Measurements from ENCODE around the gene RPL22L1. TPM values are rescaled to one million over a fixed set of nuclear protein-coding genes. Genes with fewer than 3 reads are reported as not detected.
"Not testable (repeated sequence)": the region's sequence is repeated elsewhere in the genome, so short reads cannot be mapped to it uniquely, and the experiment has no call there.

The RPL22L1 gene
- total and polyA plus RNA-seq, 2 of the 4 experiments (the other 2 are of a cell fraction) = 37.1 to 92.0 TPM

DNA sequence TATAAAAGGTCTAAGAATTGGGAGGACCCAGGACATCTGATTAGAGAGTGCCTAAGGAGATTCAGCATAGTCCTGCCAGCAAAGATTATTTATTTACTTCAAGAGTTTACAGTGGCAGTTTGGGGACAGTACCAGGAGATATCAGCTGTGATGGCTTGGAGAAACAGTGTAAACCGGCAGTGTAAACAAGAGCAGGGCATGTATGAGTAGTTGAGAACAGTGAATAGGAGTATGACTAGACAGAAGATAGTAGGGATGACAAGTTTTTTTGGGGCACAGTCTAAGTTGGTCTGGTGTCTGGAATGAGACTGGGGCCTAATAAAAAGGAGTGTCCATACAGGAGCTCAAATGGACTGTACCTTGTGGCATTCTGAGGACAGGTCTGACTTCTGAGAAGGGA lies 51.7 kb downstream of the RPL22L1 start:
- H4K8ac ChIP-seq (ENCODE audit: low read depth in 2 of 2, low read length in 2 of 2); DNase-seq; H3K36me3 ChIP-seq (ENCODE audit: control insufficient read depth, insufficient read depth, low read length); H3K27ac ChIP-seq (ENCODE audit: insufficient read depth, low read length); H3K23ac ChIP-seq (ENCODE audit: low read depth, low read length); H3K9me3 ChIP-seq (ENCODE audit: control insufficient read depth, insufficient read depth, low read length); H2BK20ac ChIP-seq (ENCODE audit: low read depth, low read length); H2BK120ac ChIP-seq (ENCODE audit: low read depth, low read length); H4K20me1 ChIP-seq (ENCODE audit: insufficient read depth, low read length); H4K5ac ChIP-seq (ENCODE audit: low read depth, low read length); CTCF ChIA-PET; H3K9ac ChIP-seq (ENCODE audit: low read depth, low read length); H3K56ac ChIP-seq (ENCODE audit: extremely low read depth, insufficient read depth, low read length); in situ Hi-C loops (cut with MboI; ENCODE audit: low sequenced_read_pairs); ATAC-seq (ENCODE audit: low read depth); H3K9me1 ChIP-seq (ENCODE audit: insufficient read depth, low read length); H2AFZ ChIP-seq (replicated peaks; ENCODE audit: low read length, poor library complexity); H3K18ac ChIP-seq (ENCODE audit: low read depth, low read length); H3K4me2 ChIP-seq (ENCODE audit: low read depth, low read length); POLR2A ChIA-PET (ENCODE audit: unreplicated experiment); H3K4me3 ChIP-seq (ENCODE audit: insufficient read depth, low read depth, low read length); dilution Hi-C loops (cut with HindIII; ENCODE audit: low sequenced_read_pairs, unreplicated experiment); H2AK5ac ChIP-seq (ENCODE audit: low read depth, low read length); H3K4ac ChIP-seq (ENCODE audit: low read depth, low read length); H3K4me1 ChIP-seq (ENCODE audit: control insufficient read depth, insufficient read depth, low read length); H2BK15ac ChIP-seq (ENCODE audit: low read depth, low read length); H4K91ac ChIP-seq (ENCODE audit: insufficient read depth, low read depth, low read length); H2AK9ac ChIP-seq (replicated peaks; ENCODE audit: low read depth, low read length, poor library complexity); H3K27me3 ChIP-seq (ENCODE audit: control insufficient read depth, insufficient read depth, low read length); H3K14ac ChIP-seq (replicated peaks; ENCODE audit: low read depth, low read length); BruUV-seq (replicated peaks); H3K79me1 ChIP-seq (ENCODE audit: low read depth in 1 of 2, low read length in 2 of 2); H2BK5ac ChIP-seq (ENCODE audit: low read depth, low read length, poor library complexity, severe bottlenecking); intact Hi-C loops (cut with micrococcal nuclease): not testable (repeated sequence)
- no CpG with 5 or more reads among the region's 1 CpG for WGBS, 2 experiments (ENCODE audit: extremely low coverage in 2 of 2, insufficient read length in 1 of 2)

- H3K4me3 ChIP-seq (ENCODE audit: insufficient read depth, low read depth, low read length); H2BK120ac ChIP-seq (ENCODE audit: low read depth, low read length); H3K23ac ChIP-seq (ENCODE audit: low read depth, low read length); H3K14ac ChIP-seq (replicated peaks; ENCODE audit: low read depth, low read length); H2AK9ac ChIP-seq (replicated peaks; ENCODE audit: low read depth, low read length, poor library complexity); intact Hi-C loops (cut with micrococcal nuclease); H3K4ac ChIP-seq (ENCODE audit: low read depth, low read length); BruUV-seq (replicated peaks); in situ Hi-C loops (cut with MboI; ENCODE audit: low sequenced_read_pairs); H2BK5ac ChIP-seq (ENCODE audit: low read depth, low read length, poor library complexity, severe bottlenecking); H4K91ac ChIP-seq (ENCODE audit: insufficient read depth, low read depth, low read length); H3K36me3 ChIP-seq (ENCODE audit: control insufficient read depth, insufficient read depth, low read length); H3K4me2 ChIP-seq (ENCODE audit: low read depth, low read length); H3K79me1 ChIP-seq (ENCODE audit: low read depth in 1 of 2, low read length in 2 of 2); H3K9me3 ChIP-seq (ENCODE audit: control insufficient read depth, insufficient read depth, low read length); H3K56ac ChIP-seq (ENCODE audit: extremely low read depth, insufficient read depth, low read length); H2AK5ac ChIP-seq (ENCODE audit: low read depth, low read length); H3K27ac ChIP-seq (ENCODE audit: insufficient read depth, low read length); H4K20me1 ChIP-seq (ENCODE audit: insufficient read depth, low read length); ATAC-seq (ENCODE audit: low read depth); CTCF ChIA-PET; H2AFZ ChIP-seq (replicated peaks; ENCODE audit: low read length, poor library complexity); H4K5ac ChIP-seq (ENCODE audit: low read depth, low read length); H4K8ac ChIP-seq (ENCODE audit: low read depth in 2 of 2, low read length in 2 of 2); H3K18ac ChIP-seq (ENCODE audit: low read depth, low read length); H3K27me3 ChIP-seq (ENCODE audit: control insufficient read depth, insufficient read depth, low read length); DNase-seq; H2BK20ac ChIP-seq (ENCODE audit: low read depth, low read length); H3K4me1 ChIP-seq (ENCODE audit: control insufficient read depth, insufficient read depth, low read length); POLR2A ChIA-PET (ENCODE audit: unreplicated experiment); H3K9me1 ChIP-seq (ENCODE audit: insufficient read depth, low read length); H3K9ac ChIP-seq (ENCODE audit: low read depth, low read length); H2BK15ac ChIP-seq (ENCODE audit: low read depth, low read length); dilution Hi-C loops (cut with HindIII; ENCODE audit: low sequenced_read_pairs, unreplicated experiment): not testable (repeated sequence)
- 86% methylated on average over 1 of the region's 2 CpGs; no CpG with 5 or more reads in 1 of the 2 experiments for WGBS, 2 experiments (ENCODE audit: extremely low coverage in 2 of 2, insufficient read length in 1 of 2)
These were observed 52.5 kb downstream of the RPL22L1 start for GRCh38 chr3:170817471-170817870.
